SK-N-DZ (cell line): ENCODE results near the gene NUMA1.

Source experiments
- DNase-seq: peaks from one replicate; pipeline ENCODE4 v3.0.0-alpha.2; 2015; ENCODE audit warnings: low spot score

Gene NUMA1

GRCh38 chr11:72002841-72003775, 77.2 kb downstream of the NUMA1 start:
- DNase-seq, result no peak

- no peak for DNase-seq
Observed at GRCh38 chr11:72001834-72002591, 78.3 kb downstream of the NUMA1 start.

- no peak for DNase-seq
Observed at GRCh38 chr11:72001285-72001684, 79.1 kb downstream of the NUMA1 start.

- DNase-seq, result no peak
Observed at GRCh38 chr11:72000202-72000867, 80.0 kb downstream of the NUMA1 start.

- no peak for DNase-seq
Observed at GRCh38 chr11:71999798-72000197, 80.5 kb downstream of the NUMA1 start.

- DNase-seq, result no peak
Observed at GRCh38 chr11:71999362-71999761, 81.0 kb downstream of the NUMA1 start.

- no peak for DNase-seq
Observed at GRCh38 chr11:71998649-71999310, 81.6 kb downstream of the NUMA1 start, which contains the start of gene IL18BP. TSS of gene IL18BP (plus strand) at chr11:71998909. CDS start at chr11:71999985, 1,076 bp downstream.

- no peak for DNase-seq
Observed at GRCh38 chr11:71998061-71998460, 82.3 kb downstream of the NUMA1 start.

- no peak for DNase-seq
Observed at GRCh38 chr11:71997594-71997993, 82.7 kb downstream of the NUMA1 start.

- DNase-seq, result no peak
Observed at GRCh38 chr11:71996946-71997345, 83.4 kb downstream of the NUMA1 start.

GRCh38 chr11:71996517-71996916, 83.8 kb downstream of the NUMA1 start:
- DNase-seq, result no peak

GRCh38 chr11:71995726-71996291, 84.5 kb downstream of the NUMA1 start:
- DNase-seq, result no peak

GRCh38 chr11:71994786-71995185, 85.6 kb downstream of the NUMA1 start:
- DNase-seq, result no peak

GRCh38 chr11:71992136-71992730, 88.1 kb downstream of the NUMA1 start:
- DNase-seq, result no peak

GRCh38 chr11:71991494-71991893, 88.8 kb downstream of the NUMA1 start:
- no peak for DNase-seq

- DNase-seq, result no peak
Observed at GRCh38 chr11:71990701-71991100, 89.6 kb downstream of the NUMA1 start.

GRCh38 chr11:71988050-71988449, 92.3 kb downstream of the NUMA1 start:
- DNase-seq, result no peak

- no peak for DNase-seq
Observed at GRCh38 chr11:71987521-71987920, 92.8 kb downstream of the NUMA1 start.

- no peak for DNase-seq
Observed at GRCh38 chr11:71986131-71986530, 94.2 kb downstream of the NUMA1 start.

GRCh38 chr11:71979602-71980001, 100.7 kb downstream of the NUMA1 start:
- DNase-seq, result no peak

- no peak for DNase-seq
Observed at GRCh38 chr11:71979094-71979493, 101.2 kb downstream of the NUMA1 start.
